ENCODE data around the gene RARA.

Gene RARA

GRCh38 chr17:40316571-40317344 lies 7.8 kb downstream of the RARA start:
- H3K9ac ChIP-seq (ENCODE audit: low read depth, low read length) = no peak overlapping the region
- H3K4me2 ChIP-seq (ENCODE audit: insufficient read depth, low read length) = no peak overlapping the region
- peaks cover 7% of the 10 kb centered on the region for H3K79me2 ChIP-seq (ENCODE audit: insufficient read depth, low read length)
- peaks cover 46% of the 10 kb centered on the region for H3K4me1 ChIP-seq (ENCODE audit: insufficient read depth, low read length)
- H3K4me3 ChIP-seq (ENCODE audit: low read depth in 1 of 2, low read length in 2 of 2) = no peak overlapping the region
- no peak overlapping the region for H2AFZ ChIP-seq (ENCODE audit: low read depth, low read length)
- H3K27me3 ChIP-seq (ENCODE audit: insufficient read depth, low read length, poor library complexity) = no peaks in the 10 kb centered on the region
- H4K20me1 ChIP-seq (ENCODE audit: insufficient read depth, low read length) = peaks cover 24% of the 10 kb centered on the region; the same call in 1 of the 2 replicates
- no peak for TF ChIP-seq EZH2 (IDR thresholded peaks at IDR 0.05; ENCODE audit: borderline replicate concordance, low read depth, low read length, severe bottlenecking)
- no peak for TF ChIP-seq CTCF (IDR thresholded peaks at IDR 0.05; ENCODE audit: borderline replicate concordance, extremely low read depth, low read length, poor library complexity, severe bottlenecking)
- H3K9me3 ChIP-seq (ENCODE audit: insufficient read depth, low read length, severe bottlenecking) = no peaks in the 10 kb centered on the region
- no peak overlapping the region for H3K27ac ChIP-seq (ENCODE audit: low read length)
- ATAC-seq (ENCODE audit: insufficient read depth, low read depth) = no peak
- DNase-seq = no peak
- H3K36me3 ChIP-seq (ENCODE audit: insufficient read depth, low read length) = no peaks in the 10 kb centered on the region

GRCh38 chr17:40317345-40317873 lies 8.4 kb downstream of the RARA start:
- Histone ChIP-seq H3K79me2 (ENCODE audit: insufficient read depth, low read length) (peaks cover 7% of the 10 kb centered on the region), H3K4me1 (ENCODE audit: insufficient read depth, low read length) (peaks cover 52% of the 10 kb centered on the region)

GRCh38 chr17:40317880-40318829 lies 9.2 kb downstream of the RARA start:
- Histone ChIP-seq H3K4me2 (ENCODE audit: insufficient read depth, low read length) (peak overlapping the region; percentile 80), H3K27ac (ENCODE audit: low read length) (peak overlapping the region; percentile 64), H3K36me3 (ENCODE audit: insufficient read depth, low read length) (no peaks in the 10 kb centered on the region), H4K20me1 (ENCODE audit: insufficient read depth, low read length) (peaks cover 33% of the 10 kb centered on the region), H3K4me1 (ENCODE audit: insufficient read depth, low read length) (peaks cover 60% of the 10 kb centered on the region), H3K27me3 (ENCODE audit: insufficient read depth, low read length, poor library complexity) (no peaks in the 10 kb centered on the region), H2AFZ (ENCODE audit: low read depth, low read length) (peak overlapping the region; percentile 88), H3K4me3 (ENCODE audit: low read depth in 1 of 2, low read length in 2 of 2) (peak overlapping the region; percentile 51 to 72; a peak in 3 of 4 replicates), H3K9me3 (ENCODE audit: insufficient read depth, low read length, severe bottlenecking) (no peaks in the 10 kb centered on the region), H3K79me2 (ENCODE audit: insufficient read depth, low read length) (peaks cover 7% of the 10 kb centered on the region), H3K9ac (ENCODE audit: low read depth, low read length) (peak overlapping the region; percentile 74)
- peak; percentile 84 for ATAC-seq (ENCODE audit: insufficient read depth, low read depth)
- TF ChIP-seq CTCF (IDR thresholded peaks at IDR 0.05; ENCODE audit: borderline replicate concordance, extremely low read depth, low read length, poor library complexity, severe bottlenecking) (no peak), EZH2 (IDR thresholded peaks at IDR 0.05; ENCODE audit: borderline replicate concordance, low read depth, low read length, severe bottlenecking) (no peak)
- peak; percentile 93 for DNase-seq

More at GRCh38 chr17:40317345-40317873, 8.4 kb downstream of the RARA start:
- no peaks in the 10 kb centered on the region for H3K36me3 ChIP-seq (ENCODE audit: insufficient read depth, low read length)
- ATAC-seq (ENCODE audit: insufficient read depth, low read depth) (no peak), DNase-seq (peak; percentile 65)
- peak overlapping the region; percentile 75 for H2AFZ ChIP-seq (ENCODE audit: low read depth, low read length)
- peak overlapping the region; percentile 74; the same call in 1 of the 2 replicates for H3K9ac ChIP-seq (ENCODE audit: low read depth, low read length)
- no peaks in the 10 kb centered on the region for H3K27me3 ChIP-seq (ENCODE audit: insufficient read depth, low read length, poor library complexity)
- TF ChIP-seq EZH2 (IDR thresholded peaks at IDR 0.05; ENCODE audit: borderline replicate concordance, low read depth, low read length, severe bottlenecking) = no peak
- TF ChIP-seq CTCF (IDR thresholded peaks at IDR 0.05; ENCODE audit: borderline replicate concordance, extremely low read depth, low read length, poor library complexity, severe bottlenecking) = peak; percentile 56
- H3K27ac ChIP-seq (ENCODE audit: low read length) = peak overlapping the region; percentile 64
- peaks cover 30% of the 10 kb centered on the region; the same call in 1 of the 2 replicates for H4K20me1 ChIP-seq (ENCODE audit: insufficient read depth, low read length)
- peak overlapping the region; percentile 80 for H3K4me2 ChIP-seq (ENCODE audit: insufficient read depth, low read length)
- H3K9me3 ChIP-seq (ENCODE audit: insufficient read depth, low read length, severe bottlenecking) = no peaks in the 10 kb centered on the region
- peak overlapping the region in 1 of 2 experiments; percentile 72; a peak in 3 of 4 replicates for H3K4me3 ChIP-seq (ENCODE audit: low read depth in 1 of 2, low read length in 2 of 2)
